Thoracic aorta endothelial cell (primary cell): ENCODE measurements around the gene CHST12. TPM values are rescaled to one million over a fixed set of nuclear protein-coding genes. Genes with fewer than 3 reads are reported as not detected.

Experiments
- small RNA-seq: library from RNA; depleted of rRNA; stranded (forward); fragments of <200 nt; gene quantifications from one replicate; pipeline ENCODE3, GENCODE V24; 2012
- total RNA-seq: library from RNA; depleted of rRNA; stranded (reverse); fragments of >200 nt; gene quantifications from 2 replicates; pipeline ENCODE4 v1.2.3, GENCODE V29; 2012

CHST12 gene
- total RNA-seq = 6.3 and 9.4 TPM in 2 replicates

GRCh38 chr7:2403014-2403717 is at the start of gene CHST12:
Gene CHST12 (plus strand): TSS chr7:2403611. CDS start chr7:2432640, 29,029 bp downstream.

GRCh38 chr7:2354186-2354938 is 49.0 kb upstream of the CHST12 start, which contains the start of gene EIF3B:
Gene EIF3B (plus strand): TSS chr7:2354827. CDS start chr7:2354922, 95 bp downstream.

GRCh38 chr7:2476298-2476697 is 72.9 kb downstream of the CHST12 start, which contains the start of gene GRIFIN:
Gene GRIFIN (minus strand): TSS chr7:2476398. CDS start chr7:2476383, 15 bp downstream.

Small RNA genes lying within 50 kb of the gene (small RNA-seq; reads per million reads assigned to genes)
- gene AC004840.2 = not detected

Other genes starting within 250 kb of the CHST12 start
- gene MAD1L1, start 170.7 kb upstream of the CHST12 start, total RNA-seq = 29.5 and 45.5 TPM in 2 replicates
- 16.9 and 17.7 TPM in 2 replicates for gene MRM2, start 161.4 kb upstream of the CHST12 start, total RNA-seq
- 11.4 and 13.6 TPM in 2 replicates for gene NUDT1, start 161.4 kb upstream of the CHST12 start, total RNA-seq
- 7.3 and 10.8 TPM in 2 replicates for gene SNX8, start 89.2 kb upstream of the CHST12 start, total RNA-seq
- 268 and 276 TPM in 2 replicates for gene EIF3B, start 48.8 kb upstream of the CHST12 start, total RNA-seq
- not detected in 2 replicates for gene GRIFIN, start 72.8 kb downstream of the CHST12 start, total RNA-seq
- 8.8 and 10.8 TPM in 2 replicates for gene LFNG, start 116.2 kb downstream of the CHST12 start, total RNA-seq
- 21.3 and 24.9 TPM in 2 replicates for gene BRAT1, start 151.9 kb downstream of the CHST12 start, total RNA-seq
- gene IQCE, start 155.4 kb downstream of the CHST12 start, total RNA-seq = 9.9 and 15.0 TPM in 2 replicates
- gene TTYH3, start 228.4 kb downstream of the CHST12 start, total RNA-seq = 68.9 and 79.8 TPM in 2 replicates